ENCODE data around the gene ATRNL1. TPM values are rescaled to one million over a fixed set of nuclear protein-coding genes. Genes with fewer than 3 reads are reported as not detected.
A peak's percentile ranks its signal among the peaks of the same experiment; 100 is the strongest.

ATRNL1 gene
- total and polyA plus RNA-seq, 2 of the 8 experiments (the other 6 are each of a cell fraction or from before 2014, with no cell fraction given): 5.1 to 17.6 TPM

- Histone ChIP-seq H2BK15ac (ENCODE audit: low read length) (no peak overlapping the region), H4K91ac (replicated peaks; ENCODE audit: insufficient read length, low read length) (no peak overlapping the region), H3K4me1 (replicated peaks in 1 of 4; ENCODE audit: control insufficient read depth in 3 of 4, insufficient read depth in 4 of 4, low read length in 3 of 4) (peaks cover 0 to 4% (median 1%) of the 10 kb centered on the region in 4 experiments; a peak in 1 of 7 replicates), H3K27me3 (replicated peaks in 1 of 4; ENCODE audit: control insufficient read depth in 3 of 4, extremely low read depth in 1 of 4, insufficient read depth in 3 of 4, low read length in 3 of 4) (no peaks in the 10 kb centered on the region), H3K9me3 (ENCODE audit: insufficient read depth in 2 of 2, low read depth in 1 of 2, low read length in 1 of 2) (no peaks in the 10 kb centered on the region), H3K4me3 (ENCODE audit: extremely low read depth in 1 of 4, insufficient read depth in 2 of 4, low read depth in 3 of 4, low read length in 4 of 4) (no peak overlapping the region), H2BK20ac (ENCODE audit: low read length) (no peak overlapping the region), H3K23ac (ENCODE audit: insufficient read length) (no peak overlapping the region), H3K36me3 (ENCODE audit: control insufficient read depth in 2 of 4, insufficient read depth in 4 of 4, low read length in 3 of 4) (no peaks in the 10 kb centered on the region), H3K79me1 (ENCODE audit: low read depth, low read length) (no peaks in the 10 kb centered on the region), H3K4me2 (ENCODE audit: insufficient read depth in 1 of 2, low read depth in 2 of 2, low read length in 2 of 2) (no peak overlapping the region), H3K27ac (ENCODE audit: low read depth, low read length) (no peak overlapping the region), H2BK5ac (ENCODE audit: low read depth, low read length) (no peak overlapping the region), H3K79me2 (ENCODE audit: control insufficient read depth in 1 of 2, insufficient read depth in 2 of 2, low read length in 2 of 2) (no peaks in the 10 kb centered on the region), H2AK5ac (ENCODE audit: low read depth, low read length) (no peak overlapping the region), H3K18ac (ENCODE audit: extremely low read depth, low read length) (no peak overlapping the region), H4K20me1 (replicated peaks in 1 of 2; ENCODE audit: control insufficient read depth in 1 of 2, insufficient read depth in 2 of 2, low read length in 2 of 2) (no peaks in the 10 kb centered on the region), H4K5ac (ENCODE audit: insufficient read length, low read depth, low read length) (no peak overlapping the region), H2BK120ac (replicated peaks; ENCODE audit: low read depth, low read length) (no peak overlapping the region), H2AFZ (ENCODE audit: low read length) (no peak overlapping the region), H3K14ac (ENCODE audit: insufficient read length) (no peak overlapping the region), H2BK12ac (ENCODE audit: low read depth, low read length) (no peak overlapping the region), H3K56ac (replicated peaks; ENCODE audit: insufficient read length, low read depth, low read length) (no peak overlapping the region), H4K8ac (ENCODE audit: extremely low read depth, insufficient read depth, low read length) (no peak overlapping the region), H3K4ac (replicated peaks; ENCODE audit: insufficient read length, low read depth, low read length) (no peak overlapping the region), H3K23me2 (ENCODE audit: low read depth, low read length) (no peaks in the 10 kb centered on the region), H3K9ac (replicated peaks in 1 of 4; ENCODE audit: extremely low read depth in 1 of 4, low read depth in 3 of 4, low read length in 3 of 4) (peak overlapping the region in 1 of 4 experiments; percentile 34; a peak in 1 of 7 replicates)
- DNase-seq (ENCODE audit: low read depth in 1 of 2, low spot score in 2 of 2): no peak
- 98% methylated on average over 6 of the region's 6 CpGs; no CpG with 5 or more reads in 1 of the 2 experiments for WGBS, 2 experiments (ENCODE audit: extremely low coverage in 1 of 2, insufficient coverage in 1 of 2, insufficient read length in 1 of 2, insufficient replicate concordance in 2 of 2, low coverage in 1 of 2, low lambda C conversion rate in 2 of 2, missing lambda C conversion rate in 1 of 2)
- CTCF ChIA-PET (ENCODE audit: partially characterized antibody): interaction anchor here (1.7 kb wide), 1 partner anchor 13 kb away, joined by 4 read pairs; no protein-coding TSS in a partner anchor
- FAIRE-seq: no peak
- POLR2A ChIA-PET (ENCODE audit: partially characterized antibody): no interaction called here
- no peak for TF ChIP-seq RBBP5 (IDR thresholded peaks at IDR 0.05; ENCODE audit: borderline replicate concordance, low read depth, low read length)
- no peak for TF ChIP-seq E2F6 (IDR thresholded peaks at IDR 0.05)
- no peak for TF ChIP-seq TBP (IDR thresholded peaks at IDR 0.05; ENCODE audit: low read depth, low read length)
- no peak for TF ChIP-seq SUZ12 (IDR thresholded peaks at IDR 0.05; ENCODE audit: low read length)
Measured at GRCh38 chr10:115944538-115944937, 851.4 kb downstream of the ATRNL1 start.

All from H1 (cell line).